A549 (cell line): Measurements from ENCODE around the gene UNC5B.

Source experiments
- CEBPB ChIP-seq, 2 experiments: fragments of >200 bp in 1 of 2; sonication (Bioruptor Twin) in 1 of 2; formaldehyde crosslinking in 1 of 2; IDR thresholded peaks; 2 replicates each; pipeline ENCODE4 v1.6.1; 2012 to 2016
- CHD2 ChIP-seq: fragments of 150-350 bp; IDR thresholded peaks from 2 replicates; pipeline ENCODE4 v1.6.1; 2014; ENCODE audit warnings: low read length; ENCODE audit not compliant: partially characterized antibody
- CTCF ChIP-seq: fragments of >200 bp; sonication (Bioruptor Twin); formaldehyde crosslinking; IDR thresholded peaks from 3 replicates; pipeline ENCODE4 v1.5.1; 2016
- ESRRA ChIP-seq: fragments of 150-350 bp; IDR thresholded peaks from 2 replicates; pipeline ENCODE4 v1.6.1; 2014; ENCODE audit warnings: mild to moderate bottlenecking, low read length, borderline replicate concordance
- HDAC2 ChIP-seq: fragments of 200-600 bp; sonication (generic); IDR thresholded peaks from 2 replicates; pipeline ENCODE4 v1.6.1; 2016
- JUN ChIP-seq, 2 experiments: fragments of >200 bp; sonication (Bioruptor Twin); formaldehyde crosslinking; IDR thresholded peaks; 2 replicates in 1 of 2; 3 replicates in 1 of 2; pipeline ENCODE4 v1.6.1; 2016 to 2017
- MAX ChIP-seq: IDR thresholded peaks from 2 replicates; pipeline ENCODE4 v1.6.1; 2012
- POLR2A ChIP-seq: IDR thresholded peaks from 2 replicates; pipeline ENCODE4 v1.6.1; 2012; ENCODE audit warnings: mild to moderate bottlenecking, low read length
- REST ChIP-seq: fragments of 200-600 bp; sonication (generic); IDR thresholded peaks from 2 replicates; pipeline ENCODE4 v1.6.1; 2016; ENCODE audit warnings: antibody characterized with exemption, mild to moderate bottlenecking, moderate library complexity
- ZC3H11A ChIP-seq: fragments of 450-650 bp; IDR thresholded peaks from 2 replicates; pipeline ENCODE4 v1.6.1; 2014; ENCODE audit warnings: antibody characterized with exemption, mild to moderate bottlenecking

GRCh38 chr10:71346731-71347130 is 134.4 kb downstream of the UNC5B start:
- TF ChIP-seq ESRRA (no peak), MAX (no peak), REST (no peak), HDAC2 (no peak), CTCF (no peak), POLR2A (no peak), CHD2 (no peak), CEBPB (IDR thresholded peaks at IDR 0.05) (no peak), ZC3H11A (no peak), JUN (IDR thresholded peaks at IDR 0.05) (no peak)
